ENCODE data around the gene STAT3.

STAT3 gene

DNA sequence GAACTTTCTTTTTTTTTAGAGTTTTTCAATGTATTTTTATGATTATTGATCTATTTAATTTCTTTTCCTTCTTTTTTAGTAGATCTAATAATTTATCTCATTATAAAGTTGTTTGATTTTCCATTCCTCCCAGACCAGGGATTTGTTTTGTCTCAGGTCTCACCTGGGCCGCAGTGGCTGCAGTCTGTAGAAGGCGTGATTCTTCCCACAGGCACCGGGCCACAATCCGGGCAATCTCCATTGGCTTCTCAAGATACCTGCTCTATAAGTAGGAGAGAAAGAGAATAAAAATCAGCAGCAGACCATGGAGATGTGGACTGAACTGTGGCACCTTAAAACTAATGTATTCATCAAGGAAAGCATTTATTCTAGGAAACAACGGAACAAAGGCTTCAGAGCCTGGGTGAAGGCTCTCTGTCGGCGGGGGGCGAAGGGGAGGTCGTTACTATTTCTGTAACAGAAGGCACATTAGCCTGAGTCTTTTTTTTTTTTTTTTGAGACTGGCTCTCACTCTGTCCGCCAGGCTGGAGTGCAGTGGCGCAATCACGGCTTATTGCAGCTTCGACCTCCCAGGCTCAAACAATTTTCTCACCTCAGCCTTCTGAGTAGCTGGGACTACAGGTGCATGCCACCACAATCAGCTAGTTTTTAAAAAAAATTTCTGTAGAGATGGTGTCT lies 42.7 kb downstream of the STAT3 start:
- no peak overlapping the region for H3K4me3 ChIP-seq (ENCODE audit: low read depth, low read length)
- no peak for DNase-seq (ENCODE audit: low read depth)
- TF ChIP-seq, protein P1, sequence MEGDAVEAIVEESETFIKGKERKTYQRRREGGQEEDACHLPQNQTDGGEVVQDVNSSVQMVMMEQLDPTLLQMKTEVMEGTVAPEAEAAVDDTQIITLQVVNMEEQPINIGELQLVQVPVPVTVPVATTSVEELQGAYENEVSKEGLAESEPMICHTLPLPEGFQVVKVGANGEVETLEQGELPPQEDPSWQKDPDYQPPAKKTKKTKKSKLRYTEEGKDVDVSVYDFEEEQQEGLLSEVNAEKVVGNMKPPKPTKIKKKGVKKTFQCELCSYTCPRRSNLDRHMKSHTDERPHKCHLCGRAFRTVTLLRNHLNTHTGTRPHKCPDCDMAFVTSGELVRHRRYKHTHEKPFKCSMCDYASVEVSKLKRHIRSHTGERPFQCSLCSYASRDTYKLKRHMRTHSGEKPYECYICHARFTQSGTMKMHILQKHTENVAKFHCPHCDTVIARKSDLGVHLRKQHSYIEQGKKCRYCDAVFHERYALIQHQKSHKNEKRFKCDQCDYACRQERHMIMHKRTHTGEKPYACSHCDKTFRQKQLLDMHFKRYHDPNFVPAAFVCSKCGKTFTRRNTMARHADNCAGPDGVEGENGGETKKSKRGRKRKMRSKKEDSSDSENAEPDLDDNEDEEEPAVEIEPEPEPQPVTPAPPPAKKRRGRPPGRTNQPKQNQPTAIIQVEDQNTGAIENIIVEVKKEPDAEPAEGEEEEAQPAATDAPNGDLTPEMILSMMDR (IDR thresholded peaks at IDR 0.05; ENCODE audit: control insufficient read depth, extremely low read depth, insufficient read depth) = no peak

DNA sequence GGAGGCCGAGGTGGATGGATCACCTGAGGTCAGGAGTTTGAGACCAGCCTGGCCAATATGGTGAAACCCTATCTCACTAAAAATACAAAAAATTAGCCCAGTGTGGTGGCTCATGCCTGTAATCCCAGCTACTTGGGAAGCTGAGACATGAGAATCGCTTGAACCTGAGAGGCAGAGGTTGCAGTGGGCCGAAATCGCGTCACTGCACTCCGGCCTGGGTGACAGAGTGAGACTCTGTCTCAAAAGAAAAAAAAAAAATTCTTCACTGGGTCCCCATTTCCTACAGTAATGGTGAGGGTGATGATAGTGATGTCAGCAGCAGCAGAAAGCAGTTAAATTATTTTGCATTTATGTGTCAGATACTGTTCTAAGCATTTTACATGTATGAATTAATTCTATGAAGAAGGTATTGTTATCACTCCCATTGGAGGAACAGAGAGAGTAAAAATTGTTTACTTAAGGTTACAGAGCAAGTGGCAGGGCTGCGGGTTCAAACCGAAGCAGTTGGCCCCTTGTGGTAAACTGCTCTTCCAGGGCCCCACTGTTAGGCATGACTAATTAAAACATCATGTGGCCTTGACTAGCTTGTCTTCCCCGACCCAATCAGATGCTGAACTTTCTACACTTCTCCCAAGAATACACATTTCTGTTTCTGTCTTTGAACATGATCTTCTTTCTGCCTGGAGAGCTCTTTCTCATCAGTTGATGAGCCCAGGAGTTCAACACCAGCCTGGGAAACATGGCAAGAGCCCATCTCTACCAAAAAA lies 45.8 kb downstream of the STAT3 start:
- TF ChIP-seq, protein P1 (IDR thresholded peaks at IDR 0.05; ENCODE audit: control insufficient read depth, extremely low read depth, insufficient read depth) = no peak
- no peak overlapping the region for H3K4me3 ChIP-seq (ENCODE audit: low read depth, low read length)
- DNase-seq (ENCODE audit: low read depth) = no peak

DNA sequence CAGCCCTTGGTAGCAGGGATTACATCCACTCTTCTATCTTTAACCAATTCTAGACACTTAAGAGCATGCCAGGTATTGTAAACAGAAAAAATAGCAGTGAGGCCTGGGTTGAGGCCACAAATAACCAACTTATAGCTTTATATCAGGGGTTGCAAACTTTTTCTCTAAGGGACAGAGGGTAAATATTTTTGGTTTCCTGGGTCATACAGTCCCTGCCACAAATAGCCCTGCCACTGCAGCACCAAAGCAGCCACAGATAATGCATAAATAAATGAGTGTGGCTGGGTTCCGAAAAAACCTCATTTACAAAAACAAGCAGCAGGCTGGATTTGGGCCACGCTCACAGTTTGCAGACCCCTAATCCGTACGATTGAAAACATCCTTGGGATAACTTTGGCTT lies 46.7 kb downstream of the STAT3 start:
- TF ChIP-seq, protein P1 (IDR thresholded peaks at IDR 0.05; ENCODE audit: control insufficient read depth, extremely low read depth, insufficient read depth) = no peak
- H3K4me3 ChIP-seq (ENCODE audit: low read depth, low read length) = no peak overlapping the region
- DNase-seq (ENCODE audit: low read depth) = no peak

DNA sequence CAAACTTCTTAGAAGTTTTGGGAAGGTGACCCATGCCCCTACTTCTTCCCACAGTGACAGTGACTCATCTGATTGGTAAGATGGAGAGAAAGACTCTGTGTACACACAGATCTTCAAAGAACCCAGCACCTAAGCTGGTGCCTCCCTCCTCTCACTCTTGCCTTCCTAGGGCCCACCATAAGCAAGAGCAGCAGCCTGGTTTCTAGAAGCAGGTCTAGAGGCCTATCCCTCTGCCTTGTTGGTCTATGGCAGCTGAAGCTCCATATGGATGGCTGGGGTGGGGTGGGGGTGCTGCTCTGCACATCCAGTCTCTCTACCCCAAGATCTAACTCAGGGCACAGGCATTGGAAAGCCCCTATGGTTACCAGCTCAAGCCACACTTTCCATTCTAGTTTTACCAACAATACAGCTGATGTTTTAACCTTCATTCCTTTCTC lies 47.5 kb downstream of the STAT3 start:
- TF ChIP-seq, protein P1 (IDR thresholded peaks at IDR 0.05; ENCODE audit: control insufficient read depth, extremely low read depth, insufficient read depth) = no peak
- DNase-seq (ENCODE audit: low read depth) = no peak
- no peak overlapping the region for H3K4me3 ChIP-seq (ENCODE audit: low read depth, low read length)

DNA sequence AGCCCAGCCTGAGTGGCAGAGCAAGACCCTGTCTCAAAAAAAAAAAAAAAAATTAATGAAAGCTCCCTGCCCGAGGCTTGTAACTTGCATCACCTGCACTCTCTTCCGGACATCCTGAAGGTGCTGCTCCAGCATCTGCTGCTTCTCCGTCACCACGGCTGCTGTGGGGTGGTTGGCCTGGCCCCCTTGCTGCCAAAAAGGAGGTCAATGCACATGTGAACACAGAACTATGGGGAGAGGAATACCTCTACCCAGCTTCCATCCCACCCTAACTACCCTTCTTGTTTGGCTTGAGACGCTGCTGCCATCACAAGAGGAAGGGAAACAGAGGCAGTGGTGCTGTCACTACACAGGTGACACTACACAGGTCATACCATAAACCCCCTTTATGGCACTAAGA lies 49.0 kb downstream of the STAT3 start:
- H3K4me3 ChIP-seq (ENCODE audit: low read depth, low read length) = no peak overlapping the region

DNA sequence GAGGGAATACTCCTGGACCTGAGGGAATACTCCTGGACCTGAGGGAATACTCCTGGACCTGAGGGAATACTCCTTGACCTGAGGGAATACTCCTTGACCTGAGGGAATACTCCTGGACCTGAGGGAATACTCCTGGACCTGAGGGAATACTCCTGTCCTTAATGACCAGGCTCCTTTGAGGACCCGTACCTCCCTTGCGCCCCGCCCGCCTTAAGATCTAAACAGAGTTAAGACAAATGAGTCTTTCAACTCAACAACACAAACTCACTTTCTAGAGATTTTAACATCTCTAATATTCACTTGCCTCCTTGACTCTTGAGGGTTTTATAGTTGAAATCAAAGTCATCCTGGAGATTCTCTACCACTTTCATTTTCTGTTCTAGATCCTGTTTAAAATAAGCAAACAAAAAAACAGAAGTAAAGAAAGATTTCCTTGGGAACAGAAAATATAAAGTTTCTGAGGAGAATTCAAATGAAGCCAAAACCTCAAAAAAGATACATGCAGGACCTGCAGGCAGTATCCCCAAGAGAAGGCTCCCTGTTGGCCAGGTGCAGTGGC lies 49.7 kb downstream of the STAT3 start:
- H3K4me3 ChIP-seq (ENCODE audit: low read depth, low read length) = no peak overlapping the region
- TF ChIP-seq, protein P1 (IDR thresholded peaks at IDR 0.05; ENCODE audit: control insufficient read depth, extremely low read depth, insufficient read depth) = no peak
- DNase-seq (ENCODE audit: low read depth) = no peak

More for the DNA sequence above, 49.0 kb downstream of the STAT3 start:
- no peak for DNase-seq (ENCODE audit: low read depth)
- TF ChIP-seq, protein P1 (IDR thresholded peaks at IDR 0.05; ENCODE audit: control insufficient read depth, extremely low read depth, insufficient read depth) = no peak
